Measurements from ENCODE around the gene HM13. TPM values are rescaled to one million over a fixed set of nuclear protein-coding genes. Genes with fewer than 3 reads are reported as not detected.

Gene HM13
- total and polyA plus RNA-seq, 2 of the 13 experiments (the other 11 are each of a cell fraction or from before 2014, with no cell fraction given), result 118 to 243 TPM

- TF ChIP-seq, protein P1, sequence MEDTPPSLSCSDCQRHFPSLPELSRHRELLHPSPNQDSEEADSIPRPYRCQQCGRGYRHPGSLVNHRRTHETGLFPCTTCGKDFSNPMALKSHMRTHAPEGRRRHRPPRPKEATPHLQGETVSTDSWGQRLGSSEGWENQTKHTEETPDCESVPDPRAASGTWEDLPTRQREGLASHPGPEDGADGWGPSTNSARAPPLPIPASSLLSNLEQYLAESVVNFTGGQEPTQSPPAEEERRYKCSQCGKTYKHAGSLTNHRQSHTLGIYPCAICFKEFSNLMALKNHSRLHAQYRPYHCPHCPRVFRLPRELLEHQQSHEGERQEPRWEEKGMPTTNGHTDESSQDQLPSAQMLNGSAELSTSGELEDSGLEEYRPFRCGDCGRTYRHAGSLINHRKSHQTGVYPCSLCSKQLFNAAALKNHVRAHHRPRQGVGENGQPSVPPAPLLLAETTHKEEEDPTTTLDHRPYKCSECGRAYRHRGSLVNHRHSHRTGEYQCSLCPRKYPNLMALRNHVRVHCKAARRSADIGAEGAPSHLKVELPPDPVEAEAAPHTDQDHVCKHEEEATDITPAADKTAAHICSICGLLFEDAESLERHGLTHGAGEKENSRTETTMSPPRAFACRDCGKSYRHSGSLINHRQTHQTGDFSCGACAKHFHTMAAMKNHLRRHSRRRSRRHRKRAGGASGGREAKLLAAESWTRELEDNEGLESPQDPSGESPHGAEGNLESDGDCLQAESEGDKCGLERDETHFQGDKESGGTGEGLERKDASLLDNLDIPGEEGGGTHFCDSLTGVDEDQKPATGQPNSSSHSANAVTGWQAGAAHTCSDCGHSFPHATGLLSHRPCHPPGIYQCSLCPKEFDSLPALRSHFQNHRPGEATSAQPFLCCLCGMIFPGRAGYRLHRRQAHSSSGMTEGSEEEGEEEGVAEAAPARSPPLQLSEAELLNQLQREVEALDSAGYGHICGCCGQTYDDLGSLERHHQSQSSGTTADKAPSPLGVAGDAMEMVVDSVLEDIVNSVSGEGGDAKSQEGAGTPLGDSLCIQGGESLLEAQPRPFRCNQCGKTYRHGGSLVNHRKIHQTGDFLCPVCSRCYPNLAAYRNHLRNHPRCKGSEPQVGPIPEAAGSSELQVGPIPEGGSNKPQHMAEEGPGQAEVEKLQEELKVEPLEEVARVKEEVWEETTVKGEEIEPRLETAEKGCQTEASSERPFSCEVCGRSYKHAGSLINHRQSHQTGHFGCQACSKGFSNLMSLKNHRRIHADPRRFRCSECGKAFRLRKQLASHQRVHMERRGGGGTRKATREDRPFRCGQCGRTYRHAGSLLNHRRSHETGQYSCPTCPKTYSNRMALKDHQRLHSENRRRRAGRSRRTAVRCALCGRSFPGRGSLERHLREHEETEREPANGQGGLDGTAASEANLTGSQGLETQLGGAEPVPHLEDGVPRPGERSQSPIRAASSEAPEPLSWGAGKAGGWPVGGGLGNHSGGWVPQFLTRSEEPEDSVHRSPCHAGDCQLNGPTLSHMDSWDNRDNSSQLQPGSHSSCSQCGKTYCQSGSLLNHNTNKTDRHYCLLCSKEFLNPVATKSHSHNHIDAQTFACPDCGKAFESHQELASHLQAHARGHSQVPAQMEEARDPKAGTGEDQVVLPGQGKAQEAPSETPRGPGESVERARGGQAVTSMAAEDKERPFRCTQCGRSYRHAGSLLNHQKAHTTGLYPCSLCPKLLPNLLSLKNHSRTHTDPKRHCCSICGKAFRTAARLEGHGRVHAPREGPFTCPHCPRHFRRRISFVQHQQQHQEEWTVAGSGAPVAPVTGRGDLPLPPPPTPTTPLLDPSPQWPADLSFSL (CRISPR knock-in tag; IDR thresholded peaks at IDR 0.05), result peak; percentile 100
- TF ChIP-seq, protein P2, sequence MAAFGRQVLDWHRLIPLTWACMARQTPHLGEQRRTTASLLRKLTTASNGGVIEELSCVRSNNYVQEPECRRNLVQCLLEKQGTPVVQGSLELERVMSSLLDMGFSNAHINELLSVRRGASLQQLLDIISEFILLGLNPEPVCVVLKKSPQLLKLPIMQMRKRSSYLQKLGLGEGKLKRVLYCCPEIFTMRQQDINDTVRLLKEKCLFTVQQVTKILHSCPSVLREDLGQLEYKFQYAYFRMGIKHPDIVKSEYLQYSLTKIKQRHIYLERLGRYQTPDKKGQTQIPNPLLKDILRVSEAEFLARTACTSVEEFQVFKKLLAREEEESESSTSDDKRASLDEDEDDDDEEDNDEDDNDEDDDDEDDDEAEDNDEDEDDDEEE (CRISPR knock-in tag; IDR thresholded peaks at IDR 0.05), result no peak
- TF ChIP-seq ZNF253 (CRISPR knock-in tag; IDR thresholded peaks at IDR 0.05; ENCODE audit: borderline replicate concordance) (no peak), ZBTB20 (CRISPR knock-in tag; IDR thresholded peaks at IDR 0.05; ENCODE audit: borderline replicate concordance, low read depth) (peak; percentile 18; the same call in 1 of the 2 replicates), ZNF367 (CRISPR knock-in tag; IDR thresholded peaks at IDR 0.05; ENCODE audit: borderline replicate concordance) (no peak), PRPF4 (IDR thresholded peaks at IDR 0.05; ENCODE audit: low read depth, low read length, poor library complexity, severe bottlenecking) (peak; percentile 45), ZNF891 (CRISPR knock-in tag; IDR thresholded peaks at IDR 0.05) (no peak), ZNF687 (CRISPR knock-in tag; IDR thresholded peaks at IDR 0.05) (peak; percentile 84), RARA (CRISPR knock-in tag; IDR thresholded peaks at IDR 0.05) (peak; percentile 45; the same call in 1 of the 2 replicates), GFI1 (CRISPR knock-in tag; IDR thresholded peaks at IDR 0.05; ENCODE audit: borderline replicate concordance) (no peak), ZKSCAN1 (IDR thresholded peaks at IDR 0.05; ENCODE audit: low read length) (no peak), ZNF746 (CRISPR knock-in tag; IDR thresholded peaks at IDR 0.05) (0 out of 2 replicates have a peak, but pooled peaks have one; percentile 26)
Measured at GRCh38 chr20:31594558-31595379, 80.5 kb downstream of the HM13 start (continued).

Data from HepG2 (cell line).